T-cell (primary cell): ENCODE measurements around the gene RPUSD3. TPM values are rescaled to one million over a fixed set of nuclear protein-coding genes. Genes with fewer than 3 reads are reported as not detected.

Source experiments
- ATAC-seq, 4 experiments: fragments of 200-7000 bp in 3 of 4; fragments of 150-1000 bp in 1 of 4; cut with Tn5 transposase; replicated peaks in 1 of 4; 1 replicate in 3 of 4; 2 replicates in 1 of 4; pipeline ENCODE4 v1.10.0; 2021; ENCODE audit warnings: moderate library complexity in 3 of 4, mild to moderate bottlenecking in 2 of 4, moderate number of reproducible peaks in 1 of 4
- CTCF ChIA-PET, 2 donors: fragments of 300-600 bp; sonication (Branson Sonifier 250); formaldehyde crosslinking; loops; one replicate each; lab custom pipeline; 2022; ENCODE audit warnings: antibody characterized with exemption in 2 of 2; lab: Charles Lee
- POLR2A ChIA-PET, 2 donors: fragments of 300-600 bp; sonication (Branson Sonifier 250); formaldehyde crosslinking; loops; one replicate each; lab custom pipeline; 2022; ENCODE audit warnings: antibody characterized with exemption in 2 of 2; lab: Charles Lee
- DNase-seq, 35 experiments: peaks; one replicate each; pipeline versions ENCODE4 v3.0.0 to v3.0.0-alpha.2; 2013 to 2023
- H3K27ac ChIP-seq: one replicate; pipeline ENCODE4 v1.5.1; 2013; ENCODE audit warnings: low read length
- H3K27me3 ChIP-seq, 2 experiments: replicated peaks in 1 of 2; 1 replicate in 1 of 2; 2 replicates in 1 of 2; pipeline versions ENCODE4 v1.6.1 to v1.7.0; 2013; ENCODE audit warnings: low read length in 1 of 2, mixed read lengths in 1 of 2; ENCODE audit not compliant: control insufficient read depth in 2 of 2, insufficient read depth in 2 of 2; ENCODE audit errors: extremely low read depth in 1 of 2
- H3K36me3 ChIP-seq, 2 donors: 1 replicate in 1 of 2; 2 replicates in 1 of 2; pipeline versions ENCODE4 v1.6.1 to v1.7.0; 2013; ENCODE audit warnings: low read length in 1 of 2; ENCODE audit not compliant: control insufficient read depth in 2 of 2, insufficient read depth in 1 of 2; ENCODE audit errors: extremely low read depth in 1 of 2
- H3K4me1 ChIP-seq, 2 experiments: 1 replicate in 1 of 2; 2 replicates in 1 of 2; pipeline versions ENCODE4 v1.6.1 to v1.7.0; 2013; ENCODE audit warnings: low read length in 2 of 2, mixed read lengths in 1 of 2; ENCODE audit not compliant: insufficient read depth in 2 of 2, control insufficient read depth in 1 of 2; ENCODE audit errors: extremely low read depth in 1 of 2
- H3K4me3 ChIP-seq, 2 donors: 1 replicate in 1 of 2; 2 replicates in 1 of 2; pipeline versions ENCODE4 v1.5.1 to v1.7.0; 2013; ENCODE audit warnings: mild to moderate bottlenecking in 2 of 2, low read length in 1 of 2, moderate library complexity in 1 of 2; ENCODE audit not compliant: control insufficient read depth in 1 of 2; ENCODE audit errors: extremely low read depth in 1 of 2
- H3K9me3 ChIP-seq: 2 replicates; pipeline ENCODE4 v1.7.0; 2013
- H3K27ac Mint-ChIP-seq, 2 donors: one replicate each; pipeline ENCODE4 v1.8.0; 2020 to 2021; ENCODE audit warnings: mild to moderate bottlenecking in 2 of 2, mixed read lengths in 2 of 2
- H3K27me3 Mint-ChIP-seq, 2 donors: one replicate each; pipeline ENCODE4 v1.8.0; 2021 to 2022; ENCODE audit warnings: mixed read lengths in 2 of 2
- H3K36me3 Mint-ChIP-seq: one replicate; pipeline ENCODE4 v1.8.0; 2021; ENCODE audit warnings: mixed read lengths
- H3K4me1 Mint-ChIP-seq, 3 donors: one replicate each; pipeline ENCODE4 v1.8.0; 2020 to 2022; ENCODE audit warnings: mixed read lengths in 3 of 3, mild to moderate bottlenecking in 1 of 3
- H3K4me3 Mint-ChIP-seq, 3 donors: one replicate each; pipeline ENCODE4 v1.8.0; 2020 to 2022; ENCODE audit warnings: mild to moderate bottlenecking in 3 of 3, mixed read lengths in 3 of 3, moderate library complexity in 3 of 3
- H3K9me3 Mint-ChIP-seq, 3 donors: one replicate each; pipeline ENCODE4 v1.8.0; 2020 to 2022; ENCODE audit warnings: mixed read lengths in 3 of 3
- WGBS: methylation state at CpG from one replicate; pipeline ENCODE4 v1.1.5; 2013; ENCODE audit warnings: missing lambda C conversion rate; ENCODE audit not compliant: insufficient coverage; 5-methylcytosine and 5-hydroxymethylcytosine counted together
- total RNA-seq, 35 experiments: library from RNA in 6 of 35; stranded (reverse) in 6 of 35; fragments of 120-200 nt in 1 of 35; gene quantifications; one replicate each; pipeline versions ENCODE4 v1.2.1 to v1.2.4 and lab custom pipeline; 2013 to 2026

RPUSD3 gene
- total RNA-seq, 5 donors from 2014 or later (not counting 1 experiment from before 2014, with no cell fraction given), result 23.6 to 70.5 (median 64.7) TPM

- ATAC-seq (peak in 2 of 4 experiments; percentile 35 to 37), DNase-seq (no peak)
- peak overlapping the region; percentile 34 to 42 for H3K27ac Mint-ChIP-seq
- peaks cover 23% of the 10 kb centered on the region for H3K36me3 Mint-ChIP-seq
- H3K4me3 Mint-ChIP-seq, result no peak overlapping the region
- WGBS, result 100% methylated on average over 1 of the region's 3 CpGs
- H3K4me3 ChIP-seq, result no peak overlapping the region
- H3K27me3 ChIP-seq, result no peaks in the 10 kb centered on the region
- no peaks in the 10 kb centered on the region for H3K9me3 Mint-ChIP-seq
- H3K4me1 ChIP-seq, result no peaks in the 10 kb centered on the region
- H3K4me1 Mint-ChIP-seq, result peaks cover 9 to 14% (median 9%) of the 10 kb centered on the region in 3 donors
- H3K9me3 ChIP-seq, result no peaks in the 10 kb centered on the region
- CTCF ChIA-PET, result interaction anchor here in 1 of 2 donors (0.6 kb wide), 1 partner anchor 255 kb away, joined by 3 read pairs; no protein-coding TSS in a partner anchor
- POLR2A ChIA-PET, result interaction anchor here in 1 of 2 donors (0.7 kb wide), 1 partner anchor 23 kb away, joined by 9 read pairs; no protein-coding TSS in a partner anchor
- H3K27me3 Mint-ChIP-seq, result no peaks in the 10 kb centered on the region
- H3K36me3 ChIP-seq, result peaks cover 9 to 47% of the 10 kb centered on the region in 2 donors
- H3K27ac ChIP-seq, result no peak overlapping the region
Observed at GRCh38 chr3:9831253-9831652, 12.6 kb downstream of the RPUSD3 start.

GRCh38 chr3:9828801-9829755 is 14.7 kb downstream of the RPUSD3 start:
- H3K4me1 ChIP-seq, result no peaks in the 10 kb centered on the region
- ATAC-seq (no peak), DNase-seq (no peak)
- H3K27me3 ChIP-seq, result no peaks in the 10 kb centered on the region
- H3K9me3 ChIP-seq, result no peaks in the 10 kb centered on the region
- no peak overlapping the region for H3K4me3 Mint-ChIP-seq
- H3K27me3 Mint-ChIP-seq, result no peaks in the 10 kb centered on the region
- 97% methylated on average over 17 of the region's 17 CpGs for WGBS
- H3K27ac Mint-ChIP-seq, result no peak overlapping the region
- POLR2A ChIA-PET, result interaction anchor here in 1 of 2 donors (0.6 kb wide), 1 partner anchor 130 kb away, joined by 10 read pairs; no protein-coding TSS in a partner anchor
- H3K36me3 Mint-ChIP-seq, result peaks cover 9% of the 10 kb centered on the region
- no peak overlapping the region for H3K27ac ChIP-seq
- H3K9me3 Mint-ChIP-seq, result no peaks in the 10 kb centered on the region
- no peak overlapping the region for H3K4me3 ChIP-seq
- H3K4me1 Mint-ChIP-seq, result peaks cover 7 to 14% (median 9%) of the 10 kb centered on the region in 3 donors
- peaks cover 9 to 30% of the 10 kb centered on the region in 2 donors for H3K36me3 ChIP-seq
- CTCF ChIA-PET, result interaction anchor here in 1 of 2 donors (0.6 kb wide), 1 partner anchor 16 kb away, joined by 4 read pairs; no protein-coding TSS in a partner anchor

- 90% methylated on average over 19 of the region's 20 CpGs for WGBS
- DNase-seq, result peak in 4 of 35 experiments; percentile 9 to 37 (median 10)
- H3K4me1 Mint-ChIP-seq, result peaks cover 7 to 14% (median 9%) of the 10 kb centered on the region in 3 donors
- POLR2A ChIA-PET, result no interaction called here
- Histone ChIP-seq H3K27ac (no peak overlapping the region), H3K4me1 (no peaks in the 10 kb centered on the region), H3K9me3 (no peaks in the 10 kb centered on the region), H3K36me3 (peaks cover 5 to 18% of the 10 kb centered on the region in 2 donors), H3K4me3 (no peak overlapping the region), H3K27me3 (no peaks in the 10 kb centered on the region)
- H3K27me3 Mint-ChIP-seq, result no peaks in the 10 kb centered on the region
- no peak overlapping the region for H3K4me3 Mint-ChIP-seq
- CTCF ChIA-PET, result interaction anchor here (0.5 to 0.6 kb wide), 3 partner anchors 18 to 333 kb away, joined by 4 to 10 read pairs (median 4); no protein-coding TSS in a partner anchor
- H3K27ac Mint-ChIP-seq, result no peak overlapping the region
- ATAC-seq, result peak in 3 of 4 experiments; percentile 48 to 56 (median 50)
- peaks cover 3% of the 10 kb centered on the region for H3K36me3 Mint-ChIP-seq
- no peaks in the 10 kb centered on the region for H3K9me3 Mint-ChIP-seq
Observed at GRCh38 chr3:9826815-9827573, 16.8 kb downstream of the RPUSD3 start.

GRCh38 chr3:9825451-9826040 is 18.3 kb downstream of the RPUSD3 start:
- WGBS, result 98% methylated on average over 9 of the region's 14 CpGs
- ChIA-PET POLR2A (interaction anchor here in 1 of 2 donors (0.7 kb wide), 1 partner anchor 126 kb away, joined by 4 read pairs; no protein-coding TSS in a partner anchor), CTCF (no interaction called here)
- H3K36me3 Mint-ChIP-seq, result no peaks in the 10 kb centered on the region
- H3K27ac ChIP-seq, result no peak overlapping the region
- no peak for ATAC-seq
- no peaks in the 10 kb centered on the region for H3K9me3 Mint-ChIP-seq
- no peak overlapping the region for H3K4me3 Mint-ChIP-seq
- H3K36me3 ChIP-seq, result peaks cover 9 to 18% of the 10 kb centered on the region in 2 donors
- H3K4me1 Mint-ChIP-seq, result peaks cover 0 to 10% (median 3%) of the 10 kb centered on the region in 3 donors
- H3K27me3 ChIP-seq, result no peaks in the 10 kb centered on the region
- H3K4me1 ChIP-seq, result no peaks in the 10 kb centered on the region
- DNase-seq, result no peak
- H3K4me3 ChIP-seq, result no peak overlapping the region
- H3K27ac Mint-ChIP-seq, result no peak overlapping the region
- H3K9me3 ChIP-seq, result no peaks in the 10 kb centered on the region
- no peaks in the 10 kb centered on the region for H3K27me3 Mint-ChIP-seq

GRCh38 chr3:9820946-9821345 is 22.9 kb downstream of the RPUSD3 start:
- H3K4me3 Mint-ChIP-seq, result no peak overlapping the region
- no peaks in the 10 kb centered on the region for H3K9me3 ChIP-seq
- H3K27ac Mint-ChIP-seq, result no peak overlapping the region
- WGBS, result 94% methylated on average over 2 of the region's 2 CpGs
- H3K27me3 ChIP-seq, result no peaks in the 10 kb centered on the region
- peaks cover 2 to 5% of the 10 kb centered on the region in 2 donors for H3K36me3 ChIP-seq
- H3K36me3 Mint-ChIP-seq, result peaks cover 6% of the 10 kb centered on the region
- H3K27me3 Mint-ChIP-seq, result no peaks in the 10 kb centered on the region
- H3K9me3 Mint-ChIP-seq, result no peaks in the 10 kb centered on the region
- no peak overlapping the region for H3K27ac ChIP-seq
- DNase-seq (no peak), ATAC-seq (peak in 1 of 4 experiments; percentile 38)
- H3K4me3 ChIP-seq, result no peak overlapping the region
- ChIA-PET POLR2A (no interaction called here), CTCF (no interaction called here)
- H3K4me1 ChIP-seq, result no peaks in the 10 kb centered on the region
- H3K4me1 Mint-ChIP-seq, result peaks cover 0 to 4% (median 0%) of the 10 kb centered on the region in 3 donors
